GM12892 (cell line): Measurements from ENCODE around the gene SLC9A9.

ENCODE experiments used
- POLR2A ChIP-seq: IDR thresholded peaks from 2 replicates; pipeline ENCODE4 v1.6.1; 2011; ENCODE audit warnings: low read depth, low read length, control low read depth
- POLR2AphosphoS5 ChIP-seq: IDR thresholded peaks from 2 replicates; pipeline ENCODE4 v1.6.1; 2011; ENCODE audit warnings: low read depth, low read length, control low read depth
- TAF1 ChIP-seq: IDR thresholded peaks from 2 replicates; pipeline ENCODE4 v1.6.1; 2011; ENCODE audit warnings: low read depth, mild to moderate bottlenecking, control low read depth, low read length, borderline replicate concordance

GRCh38 chr3:143697975-143698374 lies 150.3 kb downstream of the SLC9A9 start:
- TF ChIP-seq POLR2AphosphoS5 (no peak), POLR2A (no peak), TAF1 (no peak)
